Mucosa of descending colon (tissue), 3 donors: Measurements from ENCODE around the gene HEPHL1. TPM values are rescaled to one million over a fixed set of nuclear protein-coding genes. Genes with fewer than 3 reads are reported as not detected.

Source experiments
- ATAC-seq: fragments of 200-7000 bp; cut with Tn5 transposase; one replicate; pipeline ENCODE4 v1.9.1; 2020; ENCODE audit warnings: mild to moderate bottlenecking, moderate library complexity
- DNase-seq, 3 donors: peaks; one replicate each; pipeline ENCODE4 v3.0.0-alpha.2; 2020
- H3K36me3 ChIP-seq: fragments of 200-600 bp; one replicate; pipeline ENCODE4 v1.8.0; 2021; ENCODE audit warnings: low read depth, mild to moderate bottlenecking
- H3K4me1 ChIP-seq: fragments of 200-600 bp; one replicate; pipeline ENCODE4 v1.8.0; 2021; ENCODE audit warnings: low read depth, mild to moderate bottlenecking
- H3K4me3 ChIP-seq: fragments of 200-600 bp; one replicate; pipeline ENCODE4 v1.8.0; 2021; ENCODE audit warnings: mild to moderate bottlenecking
- H3K9me3 ChIP-seq: fragments of 200-600 bp; one replicate; pipeline ENCODE4 v1.8.0; 2021; ENCODE audit warnings: mild to moderate bottlenecking
- CTCF ChIP-seq: fragments of 200-600 bp; IDR thresholded peaks from one replicate; pipeline ENCODE4 v1.8.0; 2022; ENCODE audit warnings: antibody characterized with exemption, mild to moderate bottlenecking
- intact Hi-C, 2 donors: fragments of 100-400 bp; cut with DNase I in 1 of 2; cut with micrococcal nuclease in 1 of 2; formaldehyde crosslinking; loops; one replicate each; pipeline versions ENCODE4 v1.11.0 to v1.11.1; 2022; cut with DNase I, micrococcal nuclease
- total RNA-seq, 3 donors: library from RNA; stranded (reverse); fragmentation: NEBNext Ultra II Directional in 2 of 3; extraction: Animal tissue kit (Norgen Biotek cat#: 25700) in 2 of 3; gene quantifications; one replicate each; pipeline versions ENCODE4 v1.2.1 to v1.2.4, GENCODE V29; 2021 to 2023
- donor health status: DM: no; HTN: no; CAD: no; lungs with moderate emphysema.
- donor health status: DM: no; HTN: no; CAD: no.
- donor health status: DM: no; HTN: yes; CAD: no.

HEPHL1 gene
- total RNA-seq, 3 donors from 2014 or later, result 0.06 TPM; not detected in 2

GRCh38 chr11:93993747-93994146 is 27.4 kb upstream of the HEPHL1 start:
- intact Hi-C loops, result no loop called here
- ATAC-seq (no peak), DNase-seq (no peak)
- no peaks in the 10 kb centered on the region for H3K36me3 ChIP-seq
- peaks cover 21% of the 10 kb centered on the region for H3K9me3 ChIP-seq
- H3K4me1 ChIP-seq, result no peaks in the 10 kb centered on the region
- TF ChIP-seq CTCF, result no peak
- H3K4me3 ChIP-seq, result no peak overlapping the region

GRCh38 chr11:93997741-93998140 is 23.4 kb upstream of the HEPHL1 start:
- ATAC-seq (no peak), DNase-seq (no peak)
- no peak for TF ChIP-seq CTCF
- no peaks in the 10 kb centered on the region for H3K4me1 ChIP-seq
- no peaks in the 10 kb centered on the region for H3K36me3 ChIP-seq
- H3K4me3 ChIP-seq, result no peak overlapping the region
- intact Hi-C loops, result no loop called here
- H3K9me3 ChIP-seq, result peaks cover 21% of the 10 kb centered on the region

GRCh38 chr11:94000659-94001058 is 20.5 kb upstream of the HEPHL1 start:
- Histone ChIP-seq H3K4me3 (no peak overlapping the region), H3K9me3 (no peaks in the 10 kb centered on the region), H3K4me1 (no peaks in the 10 kb centered on the region), H3K36me3 (no peaks in the 10 kb centered on the region)
- intact Hi-C loops, result no loop called here
- ATAC-seq (no peak), DNase-seq (no peak)
- no peak for TF ChIP-seq CTCF

- no peak for TF ChIP-seq CTCF
- Histone ChIP-seq H3K9me3 (no peaks in the 10 kb centered on the region), H3K36me3 (no peaks in the 10 kb centered on the region), H3K4me1 (no peaks in the 10 kb centered on the region), H3K4me3 (no peak overlapping the region)
- DNase-seq (no peak), ATAC-seq (no peak)
- intact Hi-C loops, result no loop called here
These were observed 18.9 kb upstream of the HEPHL1 start for GRCh38 chr11:94002226-94002625.

- DNase-seq (no peak), ATAC-seq (no peak)
- Histone ChIP-seq H3K36me3 (no peaks in the 10 kb centered on the region), H3K4me1 (no peaks in the 10 kb centered on the region), H3K4me3 (no peak overlapping the region), H3K9me3 (no peaks in the 10 kb centered on the region)
- intact Hi-C loops, result no loop called here
- no peak for TF ChIP-seq CTCF
These were observed 13.7 kb upstream of the HEPHL1 start for GRCh38 chr11:94007426-94007825.

- Histone ChIP-seq H3K9me3 (no peaks in the 10 kb centered on the region), H3K36me3 (no peaks in the 10 kb centered on the region), H3K4me1 (no peaks in the 10 kb centered on the region), H3K4me3 (no peak overlapping the region)
- DNase-seq, result no peak
- no peak for TF ChIP-seq CTCF
- intact Hi-C loops, result no loop called here
- ATAC-seq, result no peak
These were observed 13.2 kb upstream of the HEPHL1 start for GRCh38 chr11:94007906-94008305.
